Thoracic aorta (tissue), 2 donors: ENCODE results near the gene SYTL5. TPM values are rescaled to one million over a fixed set of nuclear protein-coding genes. Genes with fewer than 3 reads are reported as not detected.

ENCODE experiments used
- ATAC-seq: fragments of 150-250 bp; one replicate; pipeline ENCODE4 v1.8.0; 2017; ENCODE audit warnings: low read depth; ENCODE audit not compliant: insufficient number of reproducible peaks, low FRiP score
- DNase-seq: peaks from one replicate; pipeline ENCODE4 v3.0.0-alpha.2; 2020; ENCODE audit warnings: low spot score
- H3K27ac ChIP-seq, 2 donors: fragments of 200-600 bp; sonication (generic); 1 replicate in 1 of 2; 2 replicates in 1 of 2; pipeline ENCODE4 v1.5.1; 2016; ENCODE audit warnings: mild to moderate bottlenecking in 2 of 2, moderate library complexity in 2 of 2
- H3K27me3 ChIP-seq: fragments of 200-600 bp; sonication (generic); replicated peaks from 2 replicates; pipeline ENCODE4 v1.6.0; 2016; ENCODE audit warnings: mild to moderate bottlenecking; ENCODE audit not compliant: insufficient read depth
- H3K36me3 ChIP-seq: fragments of 200-600 bp; sonication (generic); one replicate; pipeline ENCODE4 v1.5.1; 2016
- H3K4me1 ChIP-seq, 2 donors: fragments of 200-600 bp; sonication (generic); 1 replicate in 1 of 2; 2 replicates in 1 of 2; pipeline versions ENCODE4 v1.5.1 to v1.6.0; 2016; ENCODE audit warnings: low read depth in 2 of 2, mild to moderate bottlenecking in 1 of 2; ENCODE audit not compliant: control insufficient read depth in 1 of 2
- H3K4me3 ChIP-seq: fragments of 200-600 bp; sonication (generic); 2 replicates; pipeline ENCODE4 v1.5.1; 2016; ENCODE audit warnings: mild to moderate bottlenecking
- H3K9me3 ChIP-seq: fragments of 200-600 bp; sonication (generic); 2 replicates; pipeline ENCODE4 v1.5.1; 2016
- CTCF ChIP-seq: fragments of 200-600 bp; sonication (generic); IDR thresholded peaks from one replicate; pipeline ENCODE4 v1.5.1; 2019; ENCODE audit warnings: antibody characterized with exemption
- total RNA-seq, 2 donors: library from RNA; depleted of rRNA; stranded (reverse); fragments of >200 nt; gene quantifications; one replicate each; pipeline versions ENCODE4 v1.1.0 to v1.2.3, GENCODE V29; 2016

The SYTL5 gene
- total RNA-seq, 2 donors from 2014 or later, result not detected

DNA sequence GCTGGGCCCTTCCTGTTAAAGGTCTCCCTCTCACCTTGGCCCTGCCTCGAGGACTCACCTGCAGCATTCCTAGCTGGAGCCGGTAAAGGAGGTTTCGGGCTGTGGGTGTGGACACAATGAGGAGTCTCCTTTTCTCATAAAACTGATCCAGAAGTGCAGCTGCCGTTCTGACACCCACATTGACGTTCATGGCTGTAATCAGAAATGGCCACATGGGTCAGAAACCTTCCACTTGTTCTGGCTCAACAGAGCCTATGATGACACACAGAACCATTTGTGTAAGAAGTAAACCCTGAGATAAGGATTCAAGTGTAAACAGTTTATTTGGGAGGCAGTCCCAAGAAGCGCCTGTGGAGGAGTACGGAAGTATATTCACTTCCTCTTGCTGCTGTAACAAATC, 150.5 kb downstream of the SYTL5 start:
- Histone ChIP-seq H3K27ac (no peak overlapping the region), H3K9me3 (no peaks in the 10 kb centered on the region), H3K4me3 (no peak overlapping the region), H3K4me1 (peaks cover 0 to 8% of the 10 kb centered on the region in 2 donors), H3K27me3 (no peaks in the 10 kb centered on the region), H3K36me3 (no peaks in the 10 kb centered on the region)
- ATAC-seq (no peak), DNase-seq (no peak)
- no peak for TF ChIP-seq CTCF

DNA sequence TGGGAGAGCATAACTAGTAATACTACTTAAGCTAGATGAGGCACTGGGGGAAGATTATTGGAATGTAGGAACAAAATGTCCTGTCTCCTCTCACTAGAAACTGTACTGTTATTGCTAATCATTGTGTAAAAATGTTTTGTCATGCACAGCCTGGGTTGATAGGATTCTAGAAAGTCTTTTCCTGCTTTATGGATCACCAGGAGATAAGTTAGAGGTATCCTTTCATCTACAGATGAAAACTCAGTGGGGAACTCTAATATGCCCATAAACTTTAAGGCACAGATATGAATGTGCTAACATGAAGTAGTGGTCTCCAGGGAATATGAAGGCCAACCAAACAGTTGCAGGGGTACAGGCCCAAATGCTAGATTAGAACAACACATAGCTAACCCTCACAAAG, 156.8 kb downstream of the SYTL5 start:
- H3K27ac ChIP-seq, result no peak overlapping the region
- no peaks in the 10 kb centered on the region for H3K36me3 ChIP-seq
- H3K27me3 ChIP-seq, result no peaks in the 10 kb centered on the region
- no peaks in the 10 kb centered on the region for H3K4me1 ChIP-seq
- H3K4me3 ChIP-seq, result no peak overlapping the region
- TF ChIP-seq CTCF, result no peak
- no peak for ATAC-seq
- H3K9me3 ChIP-seq, result no peaks in the 10 kb centered on the region
- no peak for DNase-seq

GRCh38 chrX:38165023-38165422, 158.7 kb downstream of the SYTL5 start:
- Histone ChIP-seq H3K27me3 (no peaks in the 10 kb centered on the region), H3K4me3 (no peak overlapping the region), H3K36me3 (no peaks in the 10 kb centered on the region), H3K9me3 (no peaks in the 10 kb centered on the region), H3K27ac (no peak overlapping the region), H3K4me1 (no peaks in the 10 kb centered on the region)
- ATAC-seq (no peak), DNase-seq (no peak)
- TF ChIP-seq CTCF, result no peak

- Histone ChIP-seq H3K4me3 (no peak overlapping the region), H3K27me3 (no peaks in the 10 kb centered on the region), H3K4me1 (no peaks in the 10 kb centered on the region), H3K36me3 (no peaks in the 10 kb centered on the region), H3K9me3 (no peaks in the 10 kb centered on the region), H3K27ac (no peak overlapping the region)
- DNase-seq (no peak), ATAC-seq (no peak)
- peak; percentile 40 for TF ChIP-seq CTCF
Measured at GRCh38 chrX:38166478-38167083, 160.2 kb downstream of the SYTL5 start.

GRCh38 chrX:38170556-38170955, 164.2 kb downstream of the SYTL5 start:
- ATAC-seq (no peak), DNase-seq (no peak)
- Histone ChIP-seq H3K27me3 (no peaks in the 10 kb centered on the region), H3K9me3 (no peaks in the 10 kb centered on the region), H3K4me1 (no peaks in the 10 kb centered on the region), H3K36me3 (no peaks in the 10 kb centered on the region), H3K27ac (no peak overlapping the region), H3K4me3 (no peak overlapping the region)
- no peak for TF ChIP-seq CTCF
